H9 (cell line): ENCODE results near the gene DDX51. TPM values are rescaled to one million over a fixed set of nuclear protein-coding genes. Genes with fewer than 3 reads are reported as not detected.

ENCODE experiments used
- DNase-seq: peaks from one replicate; pipeline ENCODE4 v3.0.0-alpha.2; 2017
- H2AFZ ChIP-seq: one replicate; pipeline ENCODE4 v1.6.1; 2013; ENCODE audit warnings: mild to moderate bottlenecking, low read length, control low read depth, moderate library complexity
- H2AK5ac ChIP-seq: 2 replicates; pipeline ENCODE4 v1.6.1; 2013; ENCODE audit warnings: low read length, control low read depth, mixed read lengths; ENCODE audit not compliant: insufficient read length
- H2BK120ac ChIP-seq: one replicate; pipeline ENCODE4 v1.6.1; 2013; ENCODE audit warnings: low read depth, mild to moderate bottlenecking, low read length, control low read depth, inconsistent platforms; ENCODE audit not compliant: poor library complexity, severe bottlenecking
- H2BK12ac ChIP-seq: 2 replicates; pipeline ENCODE4 v1.6.1; 2013; ENCODE audit warnings: low read length, control low read depth, mixed read lengths, low read depth; ENCODE audit not compliant: insufficient read length
- H2BK15ac ChIP-seq: 2 replicates; pipeline ENCODE4 v1.6.1; 2013; ENCODE audit warnings: low read depth, low read length, control low read depth
- H2BK20ac ChIP-seq: one replicate; pipeline ENCODE4 v1.6.1; 2013; ENCODE audit warnings: low read depth, mild to moderate bottlenecking, low read length, control low read depth, inconsistent platforms; ENCODE audit not compliant: poor library complexity, severe bottlenecking
- H2BK5ac ChIP-seq: 2 replicates; pipeline ENCODE4 v1.6.1; 2013; ENCODE audit warnings: low read length, control low read depth, mixed read lengths; ENCODE audit not compliant: insufficient read length
- H3K14ac ChIP-seq: 2 replicates; pipeline ENCODE4 v1.6.1; 2013; ENCODE audit warnings: low read length, control low read depth; ENCODE audit not compliant: insufficient read depth
- H3K18ac ChIP-seq: 2 replicates; pipeline ENCODE4 v1.6.1; 2013; ENCODE audit warnings: low read depth, mild to moderate bottlenecking, mixed read lengths, low read length, control low read depth; ENCODE audit not compliant: insufficient read length
- H3K23ac ChIP-seq: 2 replicates; pipeline ENCODE4 v1.6.1; 2013; ENCODE audit warnings: low read length, control low read depth, mixed read lengths, low read depth; ENCODE audit not compliant: insufficient read length
- H3K23me2 ChIP-seq: 2 replicates; pipeline ENCODE4 v1.6.1; 2013; ENCODE audit warnings: low read depth, mild to moderate bottlenecking, mixed read lengths, low read length, control low read depth; ENCODE audit not compliant: insufficient read length, poor library complexity, severe bottlenecking
- H3K27ac ChIP-seq: 2 replicates; pipeline ENCODE4 v1.5.1; 2013; ENCODE audit warnings: low read length, control low read depth, mixed read lengths, low read depth; ENCODE audit not compliant: insufficient read length
- H3K27me3 ChIP-seq: 2 replicates; pipeline ENCODE4 v1.6.1; 2013; ENCODE audit warnings: low read length, control low read depth, inconsistent platforms; ENCODE audit not compliant: insufficient read depth
- H3K4ac ChIP-seq: 2 replicates; pipeline ENCODE4 v1.6.1; 2013; ENCODE audit warnings: low read depth, mild to moderate bottlenecking, control low read depth, inconsistent platforms, low read length, moderate library complexity
- H3K4me1 ChIP-seq: 2 replicates; pipeline ENCODE4 v1.6.1; 2013; ENCODE audit warnings: low read length, control low read depth, inconsistent platforms; ENCODE audit not compliant: insufficient read depth
- H3K4me2 ChIP-seq: 2 replicates; pipeline ENCODE4 v1.6.1; 2013; ENCODE audit warnings: low read length, control low read depth, mixed read lengths; ENCODE audit not compliant: insufficient read length, insufficient read depth
- H3K56ac ChIP-seq: 2 replicates; pipeline ENCODE4 v1.6.1; 2013; ENCODE audit warnings: low read depth, mild to moderate bottlenecking, mixed read lengths, low read length, control low read depth; ENCODE audit not compliant: insufficient read length
- H3K79me1 ChIP-seq: 2 replicates; pipeline ENCODE4 v1.6.1; 2013; ENCODE audit warnings: low read depth, mild to moderate bottlenecking, moderate library complexity, low read length, control low read depth, inconsistent platforms; ENCODE audit not compliant: insufficient read depth, poor library complexity, severe bottlenecking
- H3K79me2 ChIP-seq: 2 replicates; pipeline ENCODE4 v1.6.1; 2013; ENCODE audit warnings: low read length, control low read depth, inconsistent platforms; ENCODE audit not compliant: insufficient read depth
- H3K9ac ChIP-seq: 2 replicates; pipeline ENCODE4 v1.6.1; 2013; ENCODE audit warnings: low read length, control low read depth, mixed read lengths; ENCODE audit not compliant: insufficient read length; ENCODE audit errors: extremely low read depth
- H3K9me3 ChIP-seq: one replicate; pipeline ENCODE4 v1.6.1; 2013; ENCODE audit warnings: low read depth, low read length, inconsistent platforms; ENCODE audit not compliant: control insufficient read depth
- H3T11ph ChIP-seq: one replicate; pipeline ENCODE4 v1.6.1; 2013; ENCODE audit warnings: mild to moderate bottlenecking, low read length, control low read depth, inconsistent platforms
- H4K20me1 ChIP-seq: one replicate; pipeline ENCODE4 v1.6.1; 2013; ENCODE audit not compliant: control insufficient read depth, insufficient read length, insufficient read depth
- H4K5ac ChIP-seq: 2 replicates; pipeline ENCODE4 v1.6.1; 2013; ENCODE audit warnings: low read depth, mild to moderate bottlenecking, mixed read lengths, low read length, control low read depth; ENCODE audit not compliant: insufficient read length
- H4K8ac ChIP-seq: replicated peaks from 2 replicates; pipeline ENCODE4 v1.6.1; 2013; ENCODE audit warnings: low read length, control low read depth, mixed read lengths, low read depth; ENCODE audit not compliant: insufficient read length
- H4K91ac ChIP-seq: 2 replicates; pipeline ENCODE4 v1.6.1; 2013; ENCODE audit warnings: low read depth, mild to moderate bottlenecking, moderate library complexity, mixed read lengths, low read length, control low read depth; ENCODE audit not compliant: insufficient read length
- H3K27ac Mint-ChIP-seq, 3 experiments: 2 replicates in 2 of 3; 3 replicates in 1 of 3; pipeline ENCODE4 v1.8.0; 2020 to 2021; ENCODE audit warnings: mixed read lengths in 3 of 3, mild to moderate bottlenecking in 1 of 3, moderate library complexity in 1 of 3
- H3K27me3 Mint-ChIP-seq: 2 replicates; pipeline ENCODE4 v1.8.0; 2021; ENCODE audit warnings: low read depth, mild to moderate bottlenecking, moderate library complexity, mixed read lengths
- H3K36me3 Mint-ChIP-seq, 3 experiments: 2 replicates in 2 of 3; 3 replicates in 1 of 3; pipeline ENCODE4 v1.8.0; 2020 to 2021; ENCODE audit warnings: low read depth in 3 of 3, mixed read lengths in 3 of 3; ENCODE audit not compliant: insufficient read depth in 1 of 3
- H3K4me1 Mint-ChIP-seq, 2 experiments: 2 replicates each; pipeline ENCODE4 v1.8.0; 2020; ENCODE audit warnings: mixed read lengths in 2 of 2
- H3K4me3 Mint-ChIP-seq, 2 experiments: 2 replicates in 1 of 2; 3 replicates in 1 of 2; pipeline ENCODE4 v1.8.0; 2020 to 2021; ENCODE audit warnings: mild to moderate bottlenecking in 2 of 2, mixed read lengths in 2 of 2, moderate library complexity in 1 of 2
- H3K9me3 Mint-ChIP-seq, 2 experiments: 2 replicates in 1 of 2; 3 replicates in 1 of 2; pipeline ENCODE4 v1.8.0; 2020; ENCODE audit warnings: mild to moderate bottlenecking in 2 of 2, mixed read lengths in 2 of 2, moderate library complexity in 1 of 2
- WGBS: extraction: QIAGEN DNeasy Blood & Tissue Kit; methylation state at CpG from one replicate; pipeline ENCODE4 v1.1.7; 2013; ENCODE audit warnings: missing lambda C conversion rate, low lambda C conversion rate, mixed read lengths; ENCODE audit not compliant: insufficient read length; ENCODE audit errors: extremely low coverage; 5-methylcytosine and 5-hydroxymethylcytosine counted together
- total RNA-seq: library from RNA; stranded (reverse); gene quantifications from 2 replicates; pipeline ENCODE4 v1.2.1, GENCODE V29; 2021
- TF ChIP-seq, protein P1 (sequence below): fragments of 200-600 bp; sonication (generic); conservative IDR thresholded peaks from 3 replicates; pipeline ENCODE4 v1.8.0; 2021; ENCODE audit warnings: antibody characterized with exemption, mild to moderate bottlenecking

DDX51 gene
- total RNA-seq, 1 experiment from 2014 or later: 37.9 TPM

DNA sequence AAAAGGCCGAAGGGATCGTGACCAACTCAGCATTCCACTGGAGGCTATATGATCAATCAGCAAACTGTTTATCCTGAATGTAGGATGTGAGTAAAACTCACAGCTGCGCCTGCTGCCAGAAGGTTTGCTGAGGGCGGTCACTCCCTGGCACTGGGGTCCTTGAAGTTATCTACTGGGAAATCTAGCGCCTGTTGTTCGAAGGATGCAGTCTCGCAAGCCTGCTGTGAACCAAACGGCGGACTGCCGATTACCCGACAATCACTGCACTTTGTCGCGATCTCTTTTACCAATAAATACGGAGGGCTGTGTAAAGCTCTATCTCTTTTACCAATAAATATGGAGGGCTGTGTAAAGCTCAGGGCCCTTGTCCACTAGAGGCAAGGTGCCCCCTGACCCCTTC lies 12.9 kb downstream of the DDX51 start:
- no peak overlapping the region for H2BK5ac ChIP-seq
- no peak overlapping the region for H3K27ac Mint-ChIP-seq
- peaks cover 33% of the 10 kb centered on the region for H3K27me3 Mint-ChIP-seq
- H4K8ac ChIP-seq: no peak overlapping the region
- no peak overlapping the region for H3K9ac ChIP-seq
- no peak overlapping the region for H3K14ac ChIP-seq
- no peak overlapping the region for H2BK15ac ChIP-seq
- H2AFZ ChIP-seq: no peak overlapping the region
- no peaks in the 10 kb centered on the region for H4K20me1 ChIP-seq
- H3K4me2 ChIP-seq: no peak overlapping the region
- H3K4me1 Mint-ChIP-seq: no peaks in the 10 kb centered on the region
- H3K56ac ChIP-seq: no peak overlapping the region
- H3K9me3 ChIP-seq: peaks cover 21% of the 10 kb centered on the region
- no peaks in the 10 kb centered on the region for H3K23me2 ChIP-seq
- H2AK5ac ChIP-seq: no peak overlapping the region
- no peak overlapping the region for H2BK120ac ChIP-seq
- H3K27ac ChIP-seq: no peak overlapping the region
- no peak overlapping the region for H4K5ac ChIP-seq
- no peak overlapping the region for H2BK12ac ChIP-seq
- H3K4me3 Mint-ChIP-seq: no peak overlapping the region; a peak in 1 of 5 replicates
- H3K79me2 ChIP-seq: no peaks in the 10 kb centered on the region
- no peak overlapping the region for H3K4ac ChIP-seq
- no peak overlapping the region for H3K23ac ChIP-seq
- no CpG with 5 or more reads among the region's 14 CpGs for WGBS
- H4K91ac ChIP-seq: no peak overlapping the region
- no peaks in the 10 kb centered on the region for H3K79me1 ChIP-seq
- no peak overlapping the region for H2BK20ac ChIP-seq
- no peaks in the 10 kb centered on the region for H3K4me1 ChIP-seq
- H3K36me3 Mint-ChIP-seq: peaks cover 33 to 49% (median 39%) of the 10 kb centered on the region in 3 experiments
- DNase-seq: no peak
- H3K27me3 ChIP-seq: no peaks in the 10 kb centered on the region
- no peak overlapping the region for H3T11ph ChIP-seq
- no peak overlapping the region for H3K18ac ChIP-seq
- TF ChIP-seq, protein P1, sequence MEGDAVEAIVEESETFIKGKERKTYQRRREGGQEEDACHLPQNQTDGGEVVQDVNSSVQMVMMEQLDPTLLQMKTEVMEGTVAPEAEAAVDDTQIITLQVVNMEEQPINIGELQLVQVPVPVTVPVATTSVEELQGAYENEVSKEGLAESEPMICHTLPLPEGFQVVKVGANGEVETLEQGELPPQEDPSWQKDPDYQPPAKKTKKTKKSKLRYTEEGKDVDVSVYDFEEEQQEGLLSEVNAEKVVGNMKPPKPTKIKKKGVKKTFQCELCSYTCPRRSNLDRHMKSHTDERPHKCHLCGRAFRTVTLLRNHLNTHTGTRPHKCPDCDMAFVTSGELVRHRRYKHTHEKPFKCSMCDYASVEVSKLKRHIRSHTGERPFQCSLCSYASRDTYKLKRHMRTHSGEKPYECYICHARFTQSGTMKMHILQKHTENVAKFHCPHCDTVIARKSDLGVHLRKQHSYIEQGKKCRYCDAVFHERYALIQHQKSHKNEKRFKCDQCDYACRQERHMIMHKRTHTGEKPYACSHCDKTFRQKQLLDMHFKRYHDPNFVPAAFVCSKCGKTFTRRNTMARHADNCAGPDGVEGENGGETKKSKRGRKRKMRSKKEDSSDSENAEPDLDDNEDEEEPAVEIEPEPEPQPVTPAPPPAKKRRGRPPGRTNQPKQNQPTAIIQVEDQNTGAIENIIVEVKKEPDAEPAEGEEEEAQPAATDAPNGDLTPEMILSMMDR: no peak
- H3K9me3 Mint-ChIP-seq: peaks cover 40 to 52% of the 10 kb centered on the region in 2 experiments
